Neural progenitor cell (in vitro differentiated cells): ENCODE data around the gene ATG10.

ENCODE experiments used
- EZH2 ChIP-seq: fragments of 200-600 bp; sonication (generic); IDR thresholded peaks from 2 replicates; pipeline ENCODE4 v1.6.1; 2017; ENCODE audit warnings: antibody characterized with exemption, mild to moderate bottlenecking, moderate library complexity
- EZH2phosphoT487 ChIP-seq: fragments of 200-600 bp; sonication (generic); IDR thresholded peaks from 2 replicates; pipeline ENCODE4 v1.6.1; 2017; ENCODE audit warnings: antibody characterized with exemption
- TF ChIP-seq, protein P1 (sequence below): fragments of 200-600 bp; sonication (generic); IDR thresholded peaks from 2 replicates; pipeline ENCODE4 v1.5.1; 2017; ENCODE audit warnings: antibody characterized with exemption, mild to moderate bottlenecking

DNA sequence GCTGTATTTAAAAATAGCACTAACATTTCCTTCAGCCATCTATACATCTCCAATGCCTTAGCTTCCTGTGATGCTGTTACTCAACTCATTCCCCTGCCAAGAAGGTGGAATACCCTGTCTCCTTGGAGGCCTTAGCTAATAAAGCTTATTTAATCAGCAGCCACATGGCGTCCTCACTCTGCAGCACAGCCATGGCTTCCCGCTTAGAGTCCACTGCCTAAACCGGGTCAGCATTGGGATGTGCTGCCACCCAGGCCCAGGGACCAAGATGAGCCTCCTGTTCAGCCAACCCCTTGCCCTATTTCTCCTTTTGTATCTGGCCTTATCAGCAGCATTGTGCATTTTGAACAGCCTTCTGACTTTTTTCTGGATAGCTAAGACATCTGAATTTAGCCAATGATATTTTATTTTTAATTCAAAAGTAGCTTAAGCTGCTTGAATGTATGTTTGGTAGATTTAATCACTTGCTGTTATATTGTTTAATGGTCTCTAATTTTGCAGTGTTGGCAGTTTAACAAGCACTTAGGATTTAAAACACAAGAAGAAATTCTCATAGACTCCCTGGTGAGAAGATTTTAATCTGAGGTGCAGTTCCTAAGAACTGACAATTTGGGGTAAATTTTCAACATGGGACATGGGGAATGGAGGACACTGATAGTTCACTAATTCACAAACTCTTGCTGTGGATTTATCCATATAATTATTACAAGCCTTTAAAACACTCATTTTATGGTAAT, 193.3 kb downstream of the ATG10 start:
- TF ChIP-seq, protein P1, sequence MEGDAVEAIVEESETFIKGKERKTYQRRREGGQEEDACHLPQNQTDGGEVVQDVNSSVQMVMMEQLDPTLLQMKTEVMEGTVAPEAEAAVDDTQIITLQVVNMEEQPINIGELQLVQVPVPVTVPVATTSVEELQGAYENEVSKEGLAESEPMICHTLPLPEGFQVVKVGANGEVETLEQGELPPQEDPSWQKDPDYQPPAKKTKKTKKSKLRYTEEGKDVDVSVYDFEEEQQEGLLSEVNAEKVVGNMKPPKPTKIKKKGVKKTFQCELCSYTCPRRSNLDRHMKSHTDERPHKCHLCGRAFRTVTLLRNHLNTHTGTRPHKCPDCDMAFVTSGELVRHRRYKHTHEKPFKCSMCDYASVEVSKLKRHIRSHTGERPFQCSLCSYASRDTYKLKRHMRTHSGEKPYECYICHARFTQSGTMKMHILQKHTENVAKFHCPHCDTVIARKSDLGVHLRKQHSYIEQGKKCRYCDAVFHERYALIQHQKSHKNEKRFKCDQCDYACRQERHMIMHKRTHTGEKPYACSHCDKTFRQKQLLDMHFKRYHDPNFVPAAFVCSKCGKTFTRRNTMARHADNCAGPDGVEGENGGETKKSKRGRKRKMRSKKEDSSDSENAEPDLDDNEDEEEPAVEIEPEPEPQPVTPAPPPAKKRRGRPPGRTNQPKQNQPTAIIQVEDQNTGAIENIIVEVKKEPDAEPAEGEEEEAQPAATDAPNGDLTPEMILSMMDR, result no peak
- no peak for TF ChIP-seq EZH2phosphoT487
- no peak for TF ChIP-seq EZH2
